HG03342 (cell line): ENCODE measurements around the gene TBC1D24.
A peak's percentile ranks its signal among the peaks of the same experiment; 100 is the strongest.
"Not testable (repeated sequence)": the region's sequence is repeated elsewhere in the genome, so short reads cannot be mapped to it uniquely, and the experiment has no call there.

Experiments
- ATAC-seq: cut with Tn5 transposase; IDR thresholded peaks from one replicate; pipeline ENCODE4 v1.9.1; 2021; ENCODE audit warnings: mild to moderate bottlenecking, moderate library complexity; ENCODE audit not compliant: unreplicated experiment

The TBC1D24 gene

GRCh38 chr16:2474877-2475412 is at the start of gene TBC1D24:
TBC1D24 (plus strand) TSS chr16:2475127; CDS start chr16:2496149, 21,022 bp downstream.
- peak; percentile 53 for ATAC-seq

- no peak for ATAC-seq
Measured at GRCh38 chr16:2425825-2426430, 49.0 kb upstream of the TBC1D24 start.

- ATAC-seq: no peak
Measured at GRCh38 chr16:2426941-2427361, 48.0 kb upstream of the TBC1D24 start.

GRCh38 chr16:2427526-2427925 is 47.4 kb upstream of the TBC1D24 start:
- ATAC-seq: no peak

- peak; percentile 3 for ATAC-seq
Measured at GRCh38 chr16:2428051-2428783, 46.7 kb upstream of the TBC1D24 start.

GRCh38 chr16:2428784-2429033 is 46.2 kb upstream of the TBC1D24 start:
- no peak for ATAC-seq

- ATAC-seq: peak; percentile 76
Measured at GRCh38 chr16:2429034-2429770, 45.7 kb upstream of the TBC1D24 start, which contains the start of gene CCNF. CCNF (plus strand) TSS chr16:2429447; CDS start chr16:2429482, 35 bp downstream.

- no peak for ATAC-seq
Measured at GRCh38 chr16:2429771-2430663, 44.9 kb upstream of the TBC1D24 start.

- no peak for ATAC-seq
Measured at GRCh38 chr16:2432286-2432685, 42.6 kb upstream of the TBC1D24 start.

GRCh38 chr16:2432801-2433505 is 42.0 kb upstream of the TBC1D24 start:
- no peak for ATAC-seq

- ATAC-seq: not testable (repeated sequence)
Measured at GRCh38 chr16:2435236-2435635, 39.7 kb upstream of the TBC1D24 start.

- no peak for ATAC-seq
Measured at GRCh38 chr16:2436110-2436509, 38.8 kb upstream of the TBC1D24 start.

GRCh38 chr16:2437032-2437790 is 37.7 kb upstream of the TBC1D24 start:
- ATAC-seq: no peak

GRCh38 chr16:2438121-2438520 is 36.8 kb upstream of the TBC1D24 start:
- no peak for ATAC-seq

- ATAC-seq: no peak
Measured at GRCh38 chr16:2439598-2439997, 35.3 kb upstream of the TBC1D24 start.

- ATAC-seq: not testable (repeated sequence)
Measured at GRCh38 chr16:2441143-2441804, 33.7 kb upstream of the TBC1D24 start.

GRCh38 chr16:2443555-2443954 is 31.4 kb upstream of the TBC1D24 start:
- ATAC-seq: no peak

- no peak for ATAC-seq
Measured at GRCh38 chr16:2447920-2448583, 26.9 kb upstream of the TBC1D24 start.
